ENCODE measurements around the gene RPH3AL. TPM values are rescaled to one million over a fixed set of nuclear protein-coding genes. Genes with fewer than 3 reads are reported as not detected.
"Not testable (repeated sequence)": the region's sequence is repeated elsewhere in the genome, so short reads cannot be mapped to it uniquely, and the experiment has no call there.

Gene RPH3AL
- total RNA-seq, 6 experiments from 2014 or later: 17.6 to 74.0 (median 25.7) TPM

GRCh38 chr17:226108-227077 lies 126.2 kb downstream of the RPH3AL start:
- H3K9me3 ChIP-seq: no peaks in the 10 kb centered on the region
- DNase-seq (peak; percentile 3 to 28 (median 14)), ATAC-seq (no peak)
- TF ChIP-seq, protein P1, sequence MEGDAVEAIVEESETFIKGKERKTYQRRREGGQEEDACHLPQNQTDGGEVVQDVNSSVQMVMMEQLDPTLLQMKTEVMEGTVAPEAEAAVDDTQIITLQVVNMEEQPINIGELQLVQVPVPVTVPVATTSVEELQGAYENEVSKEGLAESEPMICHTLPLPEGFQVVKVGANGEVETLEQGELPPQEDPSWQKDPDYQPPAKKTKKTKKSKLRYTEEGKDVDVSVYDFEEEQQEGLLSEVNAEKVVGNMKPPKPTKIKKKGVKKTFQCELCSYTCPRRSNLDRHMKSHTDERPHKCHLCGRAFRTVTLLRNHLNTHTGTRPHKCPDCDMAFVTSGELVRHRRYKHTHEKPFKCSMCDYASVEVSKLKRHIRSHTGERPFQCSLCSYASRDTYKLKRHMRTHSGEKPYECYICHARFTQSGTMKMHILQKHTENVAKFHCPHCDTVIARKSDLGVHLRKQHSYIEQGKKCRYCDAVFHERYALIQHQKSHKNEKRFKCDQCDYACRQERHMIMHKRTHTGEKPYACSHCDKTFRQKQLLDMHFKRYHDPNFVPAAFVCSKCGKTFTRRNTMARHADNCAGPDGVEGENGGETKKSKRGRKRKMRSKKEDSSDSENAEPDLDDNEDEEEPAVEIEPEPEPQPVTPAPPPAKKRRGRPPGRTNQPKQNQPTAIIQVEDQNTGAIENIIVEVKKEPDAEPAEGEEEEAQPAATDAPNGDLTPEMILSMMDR (IDR thresholded peaks at IDR 0.05): no peak
- TF ChIP-seq POLR2A (IDR thresholded peaks at IDR 0.05): no peak
- H3K27me3 ChIP-seq: no peaks in the 10 kb centered on the region
- no peak overlapping the region for H3K4me3 ChIP-seq
- no peaks in the 10 kb centered on the region for H3K4me1 ChIP-seq
- no peaks in the 10 kb centered on the region for H3K36me3 ChIP-seq
- 95% methylated on average over 14 of the region's 24 CpGs for WGBS (ENCODE audit: insufficient coverage, low coverage, low lambda C conversion rate, missing lambda C conversion rate)
- intact Hi-C loops (cut with DNase I): no loop called here
- H3K27ac ChIP-seq: no peak overlapping the region

DNA sequence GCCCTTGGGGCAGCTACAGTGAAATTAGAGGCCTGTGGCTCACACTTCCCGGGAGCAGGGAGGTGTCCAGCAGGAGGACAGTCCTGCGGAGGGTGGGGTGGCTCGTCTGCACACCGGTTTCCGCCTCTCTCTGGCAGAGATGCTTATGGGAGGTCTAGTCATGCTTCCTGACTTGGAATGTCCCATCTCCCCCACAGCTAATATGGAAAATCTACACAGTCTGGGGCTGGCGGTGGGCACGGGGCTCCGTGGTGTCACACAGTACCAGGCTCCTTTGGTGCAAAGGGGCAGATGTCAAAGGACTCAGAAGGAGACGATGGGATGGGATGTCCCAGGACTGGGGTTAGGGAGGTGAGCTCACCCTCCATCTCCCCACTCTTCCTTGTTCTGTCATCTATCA lies 127.1 kb downstream of the RPH3AL start:
- Histone ChIP-seq H3K36me3 (no peaks in the 10 kb centered on the region), H3K27ac (no peak overlapping the region), H3K9me3 (no peaks in the 10 kb centered on the region), H3K4me3 (no peak overlapping the region), H3K4me1 (no peaks in the 10 kb centered on the region), H3K27me3 (no peaks in the 10 kb centered on the region)
- intact Hi-C loops (cut with DNase I): no loop called here
- ATAC-seq (no peak), DNase-seq (peak in 2 of 3 donors; percentile 7 to 41)
- 95% methylated on average over 3 of the region's 9 CpGs for WGBS (ENCODE audit: insufficient coverage, low coverage, low lambda C conversion rate, missing lambda C conversion rate)
- no peak for TF ChIP-seq POLR2A (IDR thresholded peaks at IDR 0.05)
- TF ChIP-seq, protein P1 (IDR thresholded peaks at IDR 0.05): no peak

DNA sequence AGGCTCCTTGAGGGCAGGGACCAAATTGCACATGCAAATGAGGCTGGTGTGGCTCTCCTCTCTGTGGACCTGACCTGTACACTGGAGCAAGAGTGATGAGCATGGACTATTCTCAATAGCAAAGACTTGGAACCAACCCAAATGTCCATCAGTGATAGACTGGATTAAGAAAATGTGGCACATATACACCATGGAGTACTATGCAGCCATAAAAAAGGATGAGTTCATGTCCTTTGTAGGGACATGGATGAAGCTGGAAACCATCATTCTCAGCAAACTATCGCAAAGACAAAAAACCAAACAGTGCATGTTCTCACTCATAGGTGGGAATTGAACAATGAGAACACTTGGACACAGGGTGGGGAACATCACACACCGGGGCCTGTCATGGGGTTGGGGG lies 128.0 kb downstream of the RPH3AL start:
- WGBS (ENCODE audit: insufficient coverage, low coverage, low lambda C conversion rate, missing lambda C conversion rate): 100% methylated on average over 2 of the region's 2 CpGs
- H3K9me3 ChIP-seq; H3K4me1 ChIP-seq; H3K27ac ChIP-seq; ATAC-seq; H3K4me3 ChIP-seq; H3K36me3 ChIP-seq; intact Hi-C loops (cut with DNase I); DNase-seq; H3K27me3 ChIP-seq: not testable (repeated sequence)

DNA sequence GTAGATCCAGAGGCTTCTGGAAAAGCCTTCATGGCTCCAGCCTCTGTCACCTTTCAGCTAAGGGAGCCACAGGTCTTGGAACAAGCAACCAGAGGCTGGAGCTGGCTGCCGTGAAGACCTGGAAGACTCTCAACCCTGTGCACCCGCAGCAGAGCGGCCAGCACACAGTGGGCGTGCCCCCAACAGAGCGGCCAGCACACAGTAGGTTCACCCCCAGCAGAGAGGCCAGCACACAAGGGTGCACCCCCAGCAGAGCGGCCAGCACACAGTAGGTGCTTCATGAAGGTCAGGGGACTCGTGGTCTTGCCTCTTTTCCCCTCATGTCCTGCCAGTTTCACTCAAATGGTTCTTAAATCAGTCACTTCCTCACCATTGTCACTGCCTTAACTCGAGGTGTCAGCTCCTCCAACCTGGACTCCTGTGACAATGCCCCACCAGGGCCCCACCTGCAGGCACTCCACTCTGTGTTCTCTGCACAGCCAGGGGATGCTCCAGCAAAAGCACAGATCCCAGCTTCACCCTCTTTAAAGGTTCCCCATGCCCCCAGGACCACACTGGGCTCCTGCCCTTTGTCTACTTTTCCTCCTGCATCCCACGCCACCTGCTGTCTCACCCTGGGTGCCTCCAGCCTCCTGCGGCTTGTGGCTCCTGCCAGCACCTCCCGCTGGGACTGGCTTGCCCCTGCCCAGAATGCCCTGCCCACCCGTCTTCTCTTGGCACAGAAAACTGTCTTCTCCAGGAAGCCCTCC lies 128.7 kb downstream of the RPH3AL start:
- H3K36me3 ChIP-seq: no peaks in the 10 kb centered on the region
- H3K27me3 ChIP-seq: no peaks in the 10 kb centered on the region
- H3K4me3 ChIP-seq: no peak overlapping the region
- ATAC-seq (peak in 1 of 4 donors; percentile 11), DNase-seq (peak in 1 of 3 donors; percentile 39)
- H3K27ac ChIP-seq: no peak overlapping the region
- no peak for TF ChIP-seq POLR2A (IDR thresholded peaks at IDR 0.05)
- TF ChIP-seq, protein P1 (IDR thresholded peaks at IDR 0.05): no peak
- H3K9me3 ChIP-seq: no peaks in the 10 kb centered on the region
- 65% methylated on average over 6 of the region's 12 CpGs for WGBS (ENCODE audit: insufficient coverage, low coverage, low lambda C conversion rate, missing lambda C conversion rate)
- H3K4me1 ChIP-seq: no peaks in the 10 kb centered on the region
- intact Hi-C loops (cut with DNase I): no loop called here

DNA sequence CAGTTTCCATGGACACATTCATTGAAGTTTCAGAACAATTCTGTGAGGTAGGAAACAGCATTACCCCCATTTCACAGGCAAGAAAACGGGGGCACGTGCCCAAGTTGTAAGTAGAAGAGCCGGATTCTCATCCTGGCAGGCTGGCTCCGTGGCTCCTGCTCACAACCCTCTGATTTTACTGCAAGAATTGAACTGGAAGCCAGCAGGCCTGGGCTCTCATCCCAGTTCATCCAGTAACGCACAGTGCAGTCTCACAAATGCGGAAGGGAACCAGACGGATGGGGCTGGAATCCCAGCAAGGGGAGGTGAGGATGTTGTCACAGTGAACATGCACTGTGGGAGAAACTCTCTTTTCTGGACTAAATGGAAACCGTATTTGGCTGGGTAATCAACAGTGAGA lies 130.4 kb downstream of the RPH3AL start:
- ATAC-seq: no peak
- Histone ChIP-seq H3K27ac (no peak overlapping the region), H3K9me3 (no peaks in the 10 kb centered on the region), H3K4me1 (no peaks in the 10 kb centered on the region), H3K4me3 (no peak overlapping the region), H3K36me3 (no peaks in the 10 kb centered on the region), H3K27me3 (no peaks in the 10 kb centered on the region)
- no peak for TF ChIP-seq POLR2A (IDR thresholded peaks at IDR 0.05)
- TF ChIP-seq, protein P1 (IDR thresholded peaks at IDR 0.05): no peak
- WGBS (ENCODE audit: insufficient coverage, low coverage, low lambda C conversion rate, missing lambda C conversion rate): 74% methylated on average over 8 of the region's 8 CpGs
- DNase-seq: peak in 1 of 3 donors; percentile 23
- intact Hi-C loops (cut with DNase I): no loop called here

Data from right lobe of liver (tissue), 6 donors.